HCT116 (cell line): Measurements from ENCODE around the gene ZKSCAN7. TPM values are rescaled to one million over a fixed set of nuclear protein-coding genes. Genes with fewer than 3 reads are reported as not detected.
"Not testable (repeated sequence)": the region's sequence is repeated elsewhere in the genome, so short reads cannot be mapped to it uniquely, and the experiment has no call there.

ENCODE experiments used
- ATAC-seq: fragments of 200-7000 bp; cut with Tn5 transposase; 2 replicates; pipeline ENCODE4 v1.9.1; 2020; ENCODE audit warnings: mild to moderate bottlenecking, moderate library complexity
- BruUV-seq: library from RNA; stranded (reverse); fragments of 400-500 nt; replicated peaks from 2 replicates; lab custom pipeline; 2021; lab: Mats Ljungman, UMichigan
- CTCF ChIA-PET: fragments of 300-600 bp; sonication (Branson Sonifier 250); formaldehyde crosslinking; loops from one replicate; lab custom pipeline; 2021; ENCODE audit warnings: antibody characterized with exemption; lab: Charles Lee
- POLR2A ChIA-PET: fragments of 300-600, 350-600 bp; sonication (Branson Sonifier 250); formaldehyde crosslinking; loops from one replicate; lab custom pipeline; 2021; ENCODE audit warnings: antibody characterized with exemption; lab: Charles Lee
- RAD21 ChIA-PET, 2 experiments: fragments of 300-600 bp; sonication (Branson Sonifier 250); formaldehyde crosslinking; loops; one replicate each; lab custom pipeline; 2023; ENCODE audit warnings: low total read pairs in 2 of 2; ENCODE audit not compliant: uncharacterized antibody in 2 of 2, unreplicated experiment in 2 of 2, low non-redundant PET in 1 of 2; lab: Charles Lee
- DNase-seq: peaks from one replicate; pipeline ENCODE4 v3.0.0-alpha.2; 2010; ENCODE audit warnings: low read depth, low spot score
- H2AFZ ChIP-seq: fragments of 200-600 bp; shearing (Covaris generic), sonication (generic); 2 replicates; pipeline ENCODE4 v1.6.1; 2017; ENCODE audit warnings: low read depth, mixed run types, mixed read lengths, antibody characterized with exemption, low read length; ENCODE audit not compliant: poor library complexity, severe bottlenecking
- H3K27ac ChIP-seq: 2 replicates; pipeline ENCODE4 v1.5.1; 2012; ENCODE audit warnings: low read depth, low read length
- H3K27me3 ChIP-seq: fragments of 200-600 bp; sonication (generic); 2 replicates; pipeline ENCODE4 v1.6.1; 2016; ENCODE audit warnings: mixed run types, low read length, mixed read lengths; ENCODE audit not compliant: insufficient read depth
- H3K36me3 ChIP-seq, 2 experiments: fragments of 200-500 bp in 1 of 2; fragments of 200-600 bp in 1 of 2; sonication (Bioruptor generic) in 1 of 2; sonication (generic) in 1 of 2; 2 replicates each; pipeline versions ENCODE4 v1.5.1 to v1.6.1; 2014 to 2016; ENCODE audit warnings: low read length in 2 of 2, inconsistent platforms in 1 of 2, mixed read lengths in 1 of 2, mixed run types in 1 of 2; ENCODE audit not compliant: insufficient read depth in 2 of 2, control insufficient read depth in 1 of 2
- H3K4me1 ChIP-seq, 2 experiments: fragments of 200-600 bp in 1 of 2; sonication (generic) in 1 of 2; 2 replicates each; pipeline versions ENCODE4 v1.5.1 to v1.6.1; 2012 to 2017; ENCODE audit warnings: low read length in 2 of 2, inconsistent platforms in 1 of 2, mild to moderate bottlenecking in 1 of 2, mixed read lengths in 1 of 2, mixed run types in 1 of 2, moderate library complexity in 1 of 2; ENCODE audit not compliant: insufficient read depth in 2 of 2, control insufficient read depth in 1 of 2
- H3K4me2 ChIP-seq: fragments of 200-600 bp; sonication (generic); 2 replicates; pipeline ENCODE4 v1.6.1; 2017; ENCODE audit warnings: mixed run types, low read length, mixed read lengths
- H3K4me3 ChIP-seq, 2 experiments: fragments of 200-600 bp in 1 of 2; sonication (generic) in 1 of 2; replicated peaks in 1 of 2; 2 replicates each; pipeline ENCODE4 v1.5.1; 2011 to 2016; ENCODE audit warnings: low read length in 2 of 2, control low read depth in 1 of 2, low read depth in 1 of 2, mild to moderate bottlenecking in 1 of 2, mixed read lengths in 1 of 2, mixed run types in 1 of 2
- H3K79me2 ChIP-seq: fragments of 200-600 bp; sonication (generic); 2 replicates; pipeline ENCODE4 v1.6.1; 2017; ENCODE audit warnings: mild to moderate bottlenecking, mixed run types, low read length, moderate library complexity, mixed read lengths; ENCODE audit not compliant: insufficient read depth
- H3K9ac ChIP-seq: fragments of 200-600 bp; sonication (generic); 2 replicates; pipeline ENCODE4 v1.6.1; 2016; ENCODE audit warnings: low read length, mixed read lengths
- H3K9me2 ChIP-seq: fragments of 200-600 bp; sonication (generic), shearing (Covaris generic); 2 replicates; pipeline ENCODE4 v1.6.1; 2017; ENCODE audit warnings: mixed run types, mild to moderate bottlenecking, moderate library complexity; ENCODE audit not compliant: insufficient read depth
- H3K9me3 ChIP-seq, 2 experiments: fragments of 200-500 bp in 1 of 2; fragments of 200-600 bp in 1 of 2; sonication (Bioruptor generic) in 1 of 2; sonication (generic) in 1 of 2; 2 replicates each; pipeline ENCODE4 v1.6.1; 2014 to 2017; ENCODE audit warnings: low read length in 2 of 2, mixed read lengths in 2 of 2, inconsistent platforms in 1 of 2, low read depth in 1 of 2, mild to moderate bottlenecking in 1 of 2, mixed run types in 1 of 2, moderate library complexity in 1 of 2; ENCODE audit not compliant: control insufficient read depth in 1 of 2, insufficient read depth in 1 of 2
- H4K20me1 ChIP-seq: fragments of 200-600 bp; sonication (generic), shearing (Covaris generic); 2 replicates; pipeline ENCODE4 v1.6.1; 2017; ENCODE audit warnings: mixed run types, mild to moderate bottlenecking, moderate library complexity; ENCODE audit not compliant: insufficient read depth
- ATF3 ChIP-seq: IDR thresholded peaks from 2 replicates; pipeline ENCODE4 v1.6.1; 2012
- CBX3 ChIP-seq: IDR thresholded peaks from 2 replicates; pipeline ENCODE4 v1.6.1; 2012; ENCODE audit warnings: low read depth
- CEBPB ChIP-seq: IDR thresholded peaks from 2 replicates; pipeline ENCODE4 v1.6.1; 2012; ENCODE audit warnings: low read depth
- EGR1 ChIP-seq: IDR thresholded peaks from 2 replicates; pipeline ENCODE4 v1.6.1; 2012; ENCODE audit warnings: low read depth
- FOSL1 ChIP-seq: IDR thresholded peaks from 2 replicates; pipeline ENCODE4 v1.6.1; 2012; ENCODE audit warnings: low read depth
- POLR2A ChIP-seq: IDR thresholded peaks from 2 replicates; pipeline ENCODE4 v1.7.0; 2011; ENCODE audit warnings: borderline replicate concordance; ENCODE audit not compliant: insufficient read depth, insufficient read length; ENCODE audit errors: extremely low read depth
- ZNF274 ChIP-seq: fragments of 200-500 bp; sonication (Bioruptor generic); IDR thresholded peaks from 2 replicates; pipeline ENCODE4 v1.6.1; 2014; ENCODE audit warnings: mild to moderate bottlenecking, low read depth, low read length, inconsistent platforms
- intact Hi-C: fragments of 100-400 bp; cut with micrococcal nuclease; formaldehyde crosslinking; loops from 2 replicates; pipeline ENCODE4 v1.10.0; 2022
- total RNA-seq: library from RNA; stranded (reverse); gene quantifications from one replicate; pipeline ENCODE4 v1.2.1, GENCODE V29; 2021; ENCODE audit not compliant: unreplicated experiment
- TF ChIP-seq, protein P1 (sequence below): IDR thresholded peaks from 2 replicates; pipeline ENCODE4 v1.6.1; 2012; ENCODE audit warnings: low read depth
- TF ChIP-seq, protein P2 (sequence below): IDR thresholded peaks from 2 replicates; pipeline ENCODE4 v1.6.1; 2012
- TF ChIP-seq, protein P3 (sequence below), 3 experiments: fragments of 200-600 bp in 1 of 3; sonication (generic) in 1 of 3; IDR thresholded peaks in 2 of 3; conservative IDR thresholded peaks in 1 of 3; 2 replicates each; pipeline ENCODE4 v1.5.1; 2012 to 2017; ENCODE audit warnings: low read depth in 2 of 3, low read length in 2 of 3, antibody characterized with exemption in 1 of 3, borderline replicate concordance in 1 of 3, control low read depth in 1 of 3, mild to moderate bottlenecking in 1 of 3, mixed read lengths in 1 of 3, mixed run types in 1 of 3, moderate library complexity in 1 of 3; ENCODE audit not compliant: insufficient read depth in 1 of 3

Gene ZKSCAN7
- total RNA-seq, 1 experiment from 2014 or later, result not detected

DNA sequence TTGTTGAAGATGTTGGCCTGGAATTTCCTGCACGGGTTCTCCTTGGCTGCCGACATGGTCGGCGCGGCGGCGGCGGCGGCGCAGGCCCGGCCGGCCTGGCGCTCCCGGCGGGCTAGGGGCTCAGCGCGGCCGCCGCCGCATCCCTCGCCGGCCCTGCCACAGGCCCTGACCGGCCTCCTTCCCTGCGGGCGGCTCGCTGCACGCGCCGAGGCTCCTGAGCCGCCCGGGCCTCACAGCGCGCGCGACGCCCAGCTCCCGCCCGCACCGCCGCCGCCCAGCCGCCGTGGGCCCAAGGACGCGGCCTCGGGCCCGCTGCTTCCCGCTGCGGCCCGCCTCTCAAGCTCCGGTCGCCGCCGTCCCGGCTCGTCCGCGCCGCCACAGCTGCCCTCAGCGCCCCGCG, 26.0 kb downstream of the ZKSCAN7 start:
- POLR2A ChIA-PET, result not testable (repeated sequence)

GRCh38 chr3:44584646-44585501, 29.9 kb downstream of the ZKSCAN7 start, which contains the start of gene ZNF660:
Gene ZNF660, plus strand, starts transcription at chr3:44584964. Its CDS starts 9,230 bp downstream, at chr3:44594194.
- ChIA-PET POLR2A (no interaction called here), CTCF (no interaction called here), RAD21 (no interaction called here)
- Histone ChIP-seq H4K20me1 (no peaks in the 10 kb centered on the region), H3K4me2 (no peak within 1 kb of the TSS), H3K27ac (no peak within 1 kb of the TSS), H3K9me2 (no peaks in the 10 kb centered on the region), H3K36me3 (no peaks in the 10 kb centered on the region), H3K9ac (no peak within 1 kb of the TSS), H3K4me3 (no peak within 1 kb of the TSS), H3K27me3 (no peaks in the 10 kb centered on the region), H3K79me2 (no peaks in the 10 kb centered on the region), H2AFZ (no peak within 1 kb of the TSS), H3K9me3 (no peaks in the 10 kb centered on the region), H3K4me1 (no peaks in the 10 kb centered on the region)
- TF ChIP-seq, protein P1, sequence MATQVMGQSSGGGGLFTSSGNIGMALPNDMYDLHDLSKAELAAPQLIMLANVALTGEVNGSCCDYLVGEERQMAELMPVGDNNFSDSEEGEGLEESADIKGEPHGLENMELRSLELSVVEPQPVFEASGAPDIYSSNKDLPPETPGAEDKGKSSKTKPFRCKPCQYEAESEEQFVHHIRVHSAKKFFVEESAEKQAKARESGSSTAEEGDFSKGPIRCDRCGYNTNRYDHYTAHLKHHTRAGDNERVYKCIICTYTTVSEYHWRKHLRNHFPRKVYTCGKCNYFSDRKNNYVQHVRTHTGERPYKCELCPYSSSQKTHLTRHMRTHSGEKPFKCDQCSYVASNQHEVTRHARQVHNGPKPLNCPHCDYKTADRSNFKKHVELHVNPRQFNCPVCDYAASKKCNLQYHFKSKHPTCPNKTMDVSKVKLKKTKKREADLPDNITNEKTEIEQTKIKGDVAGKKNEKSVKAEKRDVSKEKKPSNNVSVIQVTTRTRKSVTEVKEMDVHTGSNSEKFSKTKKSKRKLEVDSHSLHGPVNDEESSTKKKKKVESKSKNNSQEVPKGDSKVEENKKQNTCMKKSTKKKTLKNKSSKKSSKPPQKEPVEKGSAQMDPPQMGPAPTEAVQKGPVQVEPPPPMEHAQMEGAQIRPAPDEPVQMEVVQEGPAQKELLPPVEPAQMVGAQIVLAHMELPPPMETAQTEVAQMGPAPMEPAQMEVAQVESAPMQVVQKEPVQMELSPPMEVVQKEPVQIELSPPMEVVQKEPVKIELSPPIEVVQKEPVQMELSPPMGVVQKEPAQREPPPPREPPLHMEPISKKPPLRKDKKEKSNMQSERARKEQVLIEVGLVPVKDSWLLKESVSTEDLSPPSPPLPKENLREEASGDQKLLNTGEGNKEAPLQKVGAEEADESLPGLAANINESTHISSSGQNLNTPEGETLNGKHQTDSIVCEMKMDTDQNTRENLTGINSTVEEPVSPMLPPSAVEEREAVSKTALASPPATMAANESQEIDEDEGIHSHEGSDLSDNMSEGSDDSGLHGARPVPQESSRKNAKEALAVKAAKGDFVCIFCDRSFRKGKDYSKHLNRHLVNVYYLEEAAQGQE, result no peak
- no peak for TF ChIP-seq ZNF274
- TF ChIP-seq, protein P2, sequence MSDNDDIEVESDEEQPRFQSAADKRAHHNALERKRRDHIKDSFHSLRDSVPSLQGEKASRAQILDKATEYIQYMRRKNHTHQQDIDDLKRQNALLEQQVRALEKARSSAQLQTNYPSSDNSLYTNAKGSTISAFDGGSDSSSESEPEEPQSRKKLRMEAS, result no peak
- TF ChIP-seq FOSL1, result no peak
- no peak for TF ChIP-seq CEBPB
- no peak for TF ChIP-seq ATF3
- no peak for TF ChIP-seq POLR2A
- no peak for TF ChIP-seq CBX3
- TF ChIP-seq, protein P3, sequence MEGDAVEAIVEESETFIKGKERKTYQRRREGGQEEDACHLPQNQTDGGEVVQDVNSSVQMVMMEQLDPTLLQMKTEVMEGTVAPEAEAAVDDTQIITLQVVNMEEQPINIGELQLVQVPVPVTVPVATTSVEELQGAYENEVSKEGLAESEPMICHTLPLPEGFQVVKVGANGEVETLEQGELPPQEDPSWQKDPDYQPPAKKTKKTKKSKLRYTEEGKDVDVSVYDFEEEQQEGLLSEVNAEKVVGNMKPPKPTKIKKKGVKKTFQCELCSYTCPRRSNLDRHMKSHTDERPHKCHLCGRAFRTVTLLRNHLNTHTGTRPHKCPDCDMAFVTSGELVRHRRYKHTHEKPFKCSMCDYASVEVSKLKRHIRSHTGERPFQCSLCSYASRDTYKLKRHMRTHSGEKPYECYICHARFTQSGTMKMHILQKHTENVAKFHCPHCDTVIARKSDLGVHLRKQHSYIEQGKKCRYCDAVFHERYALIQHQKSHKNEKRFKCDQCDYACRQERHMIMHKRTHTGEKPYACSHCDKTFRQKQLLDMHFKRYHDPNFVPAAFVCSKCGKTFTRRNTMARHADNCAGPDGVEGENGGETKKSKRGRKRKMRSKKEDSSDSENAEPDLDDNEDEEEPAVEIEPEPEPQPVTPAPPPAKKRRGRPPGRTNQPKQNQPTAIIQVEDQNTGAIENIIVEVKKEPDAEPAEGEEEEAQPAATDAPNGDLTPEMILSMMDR (IDR thresholded peaks at IDR 0.05 in 2 of 3, conservative IDR thresholded peaks at IDR 0.05 in 1 of 3; ENCODE audit: borderline replicate concordance in 1 of 3, insufficient read depth in 1 of 3, low read depth in 2 of 3, low read length in 2 of 3), result no peak
- no peak for TF ChIP-seq EGR1
- intact Hi-C loops, result no loop called here
- ATAC-seq (no peak), DNase-seq (no peak)
- BruUV-seq, result no TSS peak

More for the DNA sequence above, 26.0 kb downstream of the ZKSCAN7 start:
- H3K36me3 ChIP-seq, H3K9me3 ChIP-seq, H4K20me1 ChIP-seq, H3K27me3 ChIP-seq, CTCF ChIA-PET, H3K4me1 ChIP-seq, H3K9ac ChIP-seq, RAD21 ChIA-PET, H3K79me2 ChIP-seq, BruUV-seq, intact Hi-C loops, H2AFZ ChIP-seq, H3K27ac ChIP-seq, ATAC-seq, H3K4me3 ChIP-seq, H3K9me2 ChIP-seq, DNase-seq, H3K4me2 ChIP-seq: not testable (repeated sequence)
